HEK293 (cell line): ENCODE results near the gene IFFO2.

Experiments used
- CTCF ChIA-PET: fragments of 350-600 bp; formaldehyde crosslinking; extraction: SDS; loops from one replicate; lab custom pipeline; 2021; ENCODE audit warnings: antibody characterized with exemption; lab: Yijun Ruan, JAX
- POLR2A ChIA-PET: fragments of 300-600 bp; formaldehyde crosslinking; extraction: SDS; loops from one replicate; lab custom pipeline; 2020; ENCODE audit warnings: antibody characterized with exemption, inconsistent platforms; lab: Yijun Ruan, JAX
- H3K27ac ChIP-seq: fragments of 200-500 bp; sonication (Bioruptor generic); 2 replicates; pipeline ENCODE4 v1.5.1; 2014; ENCODE audit warnings: low read depth, low read length, control low read depth, inconsistent platforms; ENCODE audit errors: extremely low read depth
- H3K36me3 ChIP-seq, 2 experiments: fragments of 200-500 bp in 1 of 2; sonication (Bioruptor generic) in 1 of 2; 1 replicate in 1 of 2; 2 replicates in 1 of 2; pipeline ENCODE4 v1.5.1; 2014 to 2017; ENCODE audit warnings: inconsistent platforms in 2 of 2, low read length in 2 of 2; ENCODE audit not compliant: control insufficient read depth in 2 of 2, insufficient read depth in 1 of 2
- H3K4me1 ChIP-seq: fragments of 200-500 bp; sonication (Bioruptor generic); 2 replicates; pipeline ENCODE4 v1.5.1; 2014; ENCODE audit warnings: mild to moderate bottlenecking, low read length, inconsistent platforms; ENCODE audit not compliant: control insufficient read depth, insufficient read depth
- H3K4me3 ChIP-seq: 2 replicates; pipeline ENCODE4 v1.5.1; 2011; ENCODE audit warnings: low read depth, mild to moderate bottlenecking, control low read depth, low read length, moderate library complexity
- H3K9me3 ChIP-seq: fragments of 200-500 bp; sonication (Bioruptor generic); 2 replicates; pipeline ENCODE4 v1.5.1; 2014; ENCODE audit warnings: low read depth, low read length, inconsistent platforms; ENCODE audit not compliant: control insufficient read depth, insufficient read depth
- BCL11A ChIP-seq: fragments of 450-650 bp; formaldehyde crosslinking; IDR thresholded peaks from 2 replicates; pipeline ENCODE4 v1.5.1; 2016; ENCODE audit warnings: low read depth, missing biosample characterization, missing genetic modification characterization
- HOXA7 ChIP-seq: sonication (generic); formaldehyde crosslinking; IDR thresholded peaks from 2 replicates; pipeline ENCODE4 v1.8.1; 2022; ENCODE audit warnings: missing genetic modification reagents, borderline replicate concordance
- KLF1 ChIP-seq: fragments of 450-650 bp; formaldehyde crosslinking; IDR thresholded peaks from 2 replicates; pipeline ENCODE4 v1.5.1; 2016; ENCODE audit warnings: missing biosample characterization, missing genetic modification characterization
- KLF9 ChIP-seq: fragments of 450-650 bp; formaldehyde crosslinking; IDR thresholded peaks from 2 replicates; pipeline ENCODE4 v1.5.1; 2016; ENCODE audit warnings: missing biosample characterization, missing genetic modification characterization, low read depth
- ZNF146 ChIP-seq: fragments of 450-650 bp; formaldehyde crosslinking; IDR thresholded peaks from 2 replicates; pipeline ENCODE4 v1.5.1; 2016; ENCODE audit warnings: missing biosample characterization, missing genetic modification characterization
- ZNF157 ChIP-seq: fragments of 450-650 bp; formaldehyde crosslinking; IDR thresholded peaks from 2 replicates; pipeline ENCODE4 v1.5.1; 2016; ENCODE audit warnings: missing biosample characterization, missing genetic modification characterization
- ZNF2 ChIP-seq: fragments of 450-650 bp; formaldehyde crosslinking; IDR thresholded peaks from 2 replicates; pipeline ENCODE4 v1.5.1; 2016; ENCODE audit warnings: missing biosample characterization, missing genetic modification characterization
- ZNF521 ChIP-seq: fragments of 450-650 bp; formaldehyde crosslinking; IDR thresholded peaks from 2 replicates; pipeline ENCODE4 v1.5.1; 2017; ENCODE audit warnings: missing biosample characterization, mild to moderate bottlenecking, missing genetic modification characterization
- ZNF624 ChIP-seq: fragments of 450-650 bp; formaldehyde crosslinking; IDR thresholded peaks from 2 replicates; pipeline ENCODE4 v1.5.1; 2017; ENCODE audit warnings: missing biosample characterization, missing genetic modification characterization
- ZNF654 ChIP-seq: fragments of 450-650 bp; formaldehyde crosslinking; IDR thresholded peaks from 2 replicates; pipeline ENCODE4 v1.5.1; 2016; ENCODE audit warnings: low read depth, missing biosample characterization, missing genetic modification characterization
- ZNF707 ChIP-seq: fragments of 450-650 bp; formaldehyde crosslinking; IDR thresholded peaks from 2 replicates; pipeline ENCODE4 v1.5.1; 2016; ENCODE audit warnings: missing biosample characterization, missing genetic modification characterization
- TF ChIP-seq, protein P1 (sequence below): fragments of 450-650 bp; formaldehyde crosslinking; conservative IDR thresholded peaks from 2 replicates; pipeline ENCODE4 v1.5.1; 2016; ENCODE audit warnings: low read depth, missing biosample characterization, missing genetic modification characterization
- TF ChIP-seq, protein P2 (sequence below): fragments of 450-650 bp; formaldehyde crosslinking; IDR thresholded peaks from 2 replicates; pipeline ENCODE4 v1.5.1; 2016; ENCODE audit warnings: missing biosample characterization, missing genetic modification characterization
- TF ChIP-seq, protein P3 (sequence below): fragments of 450-650 bp; formaldehyde crosslinking; IDR thresholded peaks from 2 replicates; pipeline ENCODE4 v1.5.1; 2016; ENCODE audit warnings: missing biosample characterization, missing genetic modification characterization

IFFO2 gene

DNA sequence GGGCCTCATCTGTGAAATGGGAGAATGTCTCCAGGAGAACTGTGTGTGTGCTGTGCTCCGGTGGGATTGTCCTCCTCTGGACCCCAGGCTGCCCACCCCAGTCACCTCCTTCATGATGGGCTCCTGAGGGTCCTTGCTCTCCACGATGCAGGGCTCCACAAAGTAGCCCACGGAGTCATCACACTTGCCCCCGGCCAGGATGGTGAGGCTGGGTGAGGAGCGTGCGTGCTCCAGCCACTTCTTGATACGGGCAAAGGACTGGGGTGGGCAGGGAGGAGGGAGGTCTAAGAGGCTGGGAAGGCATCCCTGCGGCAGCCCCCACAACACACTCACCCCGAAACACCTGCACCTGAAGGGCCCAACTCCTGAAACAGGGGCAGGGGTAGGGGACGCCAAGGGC is 80.3 kb downstream of the IFFO2 start:
- H3K4me3 ChIP-seq, result no peak overlapping the region
- H3K36me3 ChIP-seq, result no peaks in the 10 kb centered on the region
- ChIA-PET POLR2A (no interaction called here), CTCF (interaction anchor here (0.8 to 3.4 kb wide), 9 partner anchors 8 to 282 kb away, joined by 3 to 37 read pairs (median 5); no protein-coding TSS in a partner anchor)
- 0 out of 2 replicates have a peak, but pooled peaks cover 2% of the 10 kb centered on the region for H3K4me1 ChIP-seq
- no peak overlapping the region for H3K27ac ChIP-seq
- TF ChIP-seq, protein P1, sequence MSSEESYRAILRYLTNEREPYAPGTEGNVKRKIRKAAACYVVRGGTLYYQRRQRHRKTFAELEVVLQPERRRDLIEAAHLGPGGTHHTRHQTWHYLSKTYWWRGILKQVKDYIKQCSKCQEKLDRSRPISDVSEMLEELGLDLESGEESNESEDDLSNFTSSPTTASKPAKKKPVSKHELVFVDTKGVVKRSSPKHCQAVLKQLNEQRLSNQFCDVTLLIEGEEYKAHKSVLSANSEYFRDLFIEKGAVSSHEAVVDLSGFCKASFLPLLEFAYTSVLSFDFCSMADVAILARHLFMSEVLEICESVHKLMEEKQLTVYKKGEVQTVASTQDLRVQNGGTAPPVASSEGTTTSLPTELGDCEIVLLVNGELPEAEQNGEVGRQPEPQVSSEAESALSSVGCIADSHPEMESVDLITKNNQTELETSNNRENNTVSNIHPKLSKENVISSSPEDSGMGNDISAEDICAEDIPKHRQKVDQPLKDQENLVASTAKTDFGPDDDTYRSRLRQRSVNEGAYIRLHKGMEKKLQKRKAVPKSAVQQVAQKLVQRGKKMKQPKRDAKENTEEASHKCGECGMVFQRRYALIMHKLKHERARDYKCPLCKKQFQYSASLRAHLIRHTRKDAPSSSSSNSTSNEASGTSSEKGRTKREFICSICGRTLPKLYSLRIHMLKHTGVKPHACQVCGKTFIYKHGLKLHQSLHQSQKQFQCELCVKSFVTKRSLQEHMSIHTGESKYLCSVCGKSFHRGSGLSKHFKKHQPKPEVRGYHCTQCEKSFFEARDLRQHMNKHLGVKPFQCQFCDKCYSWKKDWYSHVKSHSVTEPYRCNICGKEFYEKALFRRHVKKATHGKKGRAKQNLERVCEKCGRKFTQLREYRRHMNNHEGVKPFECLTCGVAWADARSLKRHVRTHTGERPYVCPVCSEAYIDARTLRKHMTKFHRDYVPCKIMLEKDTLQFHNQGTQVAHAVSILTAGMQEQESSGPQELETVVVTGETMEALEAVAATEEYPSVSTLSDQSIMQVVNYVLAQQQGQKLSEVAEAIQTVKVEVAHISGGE (tag by site-specific recombination), result no peak
- no peak for TF ChIP-seq ZNF707
- TF ChIP-seq, all 188 proteins: peak for 0
- H3K9me3 ChIP-seq, result no peaks in the 10 kb centered on the region

DNA sequence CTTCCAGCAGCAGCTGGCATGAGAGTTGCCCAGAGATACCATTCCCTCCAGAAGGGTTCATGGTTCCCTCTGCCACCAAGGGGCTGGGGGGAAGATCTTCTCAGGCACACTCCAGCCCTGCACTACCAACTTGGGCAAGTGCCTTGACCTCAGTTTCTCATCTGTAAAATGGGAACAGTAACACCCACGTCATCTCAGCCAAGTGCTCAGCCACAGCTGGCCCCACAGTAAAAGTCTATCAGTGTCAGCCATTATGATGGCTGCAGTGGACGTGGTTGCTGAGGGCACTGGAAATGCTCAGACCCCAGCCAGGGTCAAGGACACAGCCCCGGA is 80.7 kb downstream of the IFFO2 start:
- H3K4me3 ChIP-seq, result no peak overlapping the region
- H3K36me3 ChIP-seq, result no peaks in the 10 kb centered on the region
- H3K9me3 ChIP-seq, result no peaks in the 10 kb centered on the region
- H3K4me1 ChIP-seq, result 0 out of 2 replicates have a peak, but pooled peaks cover 2% of the 10 kb centered on the region
- POLR2A ChIA-PET, result no interaction called here
- no peak overlapping the region for H3K27ac ChIP-seq
- CTCF ChIA-PET, result interaction anchor here (0.5 to 3.4 kb wide), 28 partner anchors 8 to 1830 kb away, joined by 3 to 37 read pairs (median 3); no protein-coding TSS in a partner anchor
- TF ChIP-seq, protein P2, sequence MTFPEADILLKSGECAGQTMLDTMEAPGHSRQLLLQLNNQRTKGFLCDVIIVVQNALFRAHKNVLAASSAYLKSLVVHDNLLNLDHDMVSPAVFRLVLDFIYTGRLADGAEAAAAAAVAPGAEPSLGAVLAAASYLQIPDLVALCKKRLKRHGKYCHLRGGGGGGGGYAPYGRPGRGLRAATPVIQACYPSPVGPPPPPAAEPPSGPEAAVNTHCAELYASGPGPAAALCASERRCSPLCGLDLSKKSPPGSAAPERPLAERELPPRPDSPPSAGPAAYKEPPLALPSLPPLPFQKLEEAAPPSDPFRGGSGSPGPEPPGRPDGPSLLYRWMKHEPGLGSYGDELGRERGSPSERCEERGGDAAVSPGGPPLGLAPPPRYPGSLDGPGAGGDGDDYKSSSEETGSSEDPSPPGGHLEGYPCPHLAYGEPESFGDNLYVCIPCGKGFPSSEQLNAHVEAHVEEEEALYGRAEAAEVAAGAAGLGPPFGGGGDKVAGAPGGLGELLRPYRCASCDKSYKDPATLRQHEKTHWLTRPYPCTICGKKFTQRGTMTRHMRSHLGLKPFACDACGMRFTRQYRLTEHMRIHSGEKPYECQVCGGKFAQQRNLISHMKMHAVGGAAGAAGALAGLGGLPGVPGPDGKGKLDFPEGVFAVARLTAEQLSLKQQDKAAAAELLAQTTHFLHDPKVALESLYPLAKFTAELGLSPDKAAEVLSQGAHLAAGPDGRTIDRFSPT (tag by site-specific recombination), result no peak
- TF ChIP-seq KLF1 (tag by site-specific recombination) (no peak), ZNF624 (tag by site-specific recombination) (no peak), BCL11A (tag by site-specific recombination) (no peak), ZNF521 (no peak), KLF9 (tag by site-specific recombination) (no peak), HOXA7 (CRISPR knock-in tag) (no peak)
- TF ChIP-seq, all 188 proteins: peak for 0

DNA sequence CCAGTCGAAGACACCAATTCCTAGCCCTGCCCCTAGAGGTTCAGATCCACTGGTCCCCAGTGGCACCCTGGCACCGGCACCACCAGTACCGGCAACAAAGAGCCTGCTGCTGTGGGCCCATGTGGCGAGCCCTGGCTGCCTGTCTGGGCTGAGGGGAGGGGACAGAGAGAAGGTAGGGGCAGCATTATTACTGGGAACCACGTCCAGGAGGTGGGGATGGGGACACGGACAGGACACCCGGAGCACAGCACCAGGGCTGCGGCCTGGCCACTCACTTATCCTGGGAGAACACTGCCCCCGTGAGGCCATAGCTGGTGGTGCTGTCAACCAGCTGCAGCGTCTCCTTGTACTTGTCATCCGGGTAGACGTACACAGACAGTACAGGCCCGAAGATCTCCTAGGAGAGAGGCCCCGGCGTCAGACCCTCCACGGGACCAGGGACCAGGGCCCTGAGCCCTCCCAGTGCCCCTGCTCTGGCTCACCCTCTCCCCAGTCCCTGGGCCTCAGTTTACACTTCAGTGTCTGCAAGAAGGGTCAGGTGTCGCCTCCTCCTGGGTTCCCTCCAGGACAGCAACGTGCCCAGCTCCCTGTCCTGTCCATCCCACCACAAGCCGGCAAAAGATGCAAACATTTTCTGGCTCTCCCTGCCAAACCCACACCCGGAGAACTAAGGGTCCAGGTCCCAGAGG is 81.2 kb downstream of the IFFO2 start:
- Histone ChIP-seq H3K27ac (no peak overlapping the region), H3K4me1 (0 out of 2 replicates have a peak, but pooled peaks cover 2% of the 10 kb centered on the region), H3K4me3 (no peak overlapping the region), H3K36me3 (no peaks in the 10 kb centered on the region), H3K9me3 (no peaks in the 10 kb centered on the region)
- CTCF ChIA-PET, result interaction anchor here (0.5 to 3.4 kb wide), 29 partner anchors 8 to 1829 kb away, joined by 3 to 37 read pairs (median 3); no protein-coding TSS in a partner anchor
- POLR2A ChIA-PET, result no interaction called here
- TF ChIP-seq ZNF654 (tag by site-specific recombination) (peak; percentile 53), ZNF157 (tag by site-specific recombination) (no peak), ZNF2 (tag by site-specific recombination) (peak; percentile 58; the same call in 1 of the 2 replicates), ZNF146 (no peak)
- TF ChIP-seq, protein P3, sequence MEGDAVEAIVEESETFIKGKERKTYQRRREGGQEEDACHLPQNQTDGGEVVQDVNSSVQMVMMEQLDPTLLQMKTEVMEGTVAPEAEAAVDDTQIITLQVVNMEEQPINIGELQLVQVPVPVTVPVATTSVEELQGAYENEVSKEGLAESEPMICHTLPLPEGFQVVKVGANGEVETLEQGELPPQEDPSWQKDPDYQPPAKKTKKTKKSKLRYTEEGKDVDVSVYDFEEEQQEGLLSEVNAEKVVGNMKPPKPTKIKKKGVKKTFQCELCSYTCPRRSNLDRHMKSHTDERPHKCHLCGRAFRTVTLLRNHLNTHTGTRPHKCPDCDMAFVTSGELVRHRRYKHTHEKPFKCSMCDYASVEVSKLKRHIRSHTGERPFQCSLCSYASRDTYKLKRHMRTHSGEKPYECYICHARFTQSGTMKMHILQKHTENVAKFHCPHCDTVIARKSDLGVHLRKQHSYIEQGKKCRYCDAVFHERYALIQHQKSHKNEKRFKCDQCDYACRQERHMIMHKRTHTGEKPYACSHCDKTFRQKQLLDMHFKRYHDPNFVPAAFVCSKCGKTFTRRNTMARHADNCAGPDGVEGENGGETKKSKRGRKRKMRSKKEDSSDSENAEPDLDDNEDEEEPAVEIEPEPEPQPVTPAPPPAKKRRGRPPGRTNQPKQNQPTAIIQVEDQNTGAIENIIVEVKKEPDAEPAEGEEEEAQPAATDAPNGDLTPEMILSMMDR, result peak; percentile 93
- TF ChIP-seq, protein P1 (tag by site-specific recombination), result peak; percentile 74
